OCI-LY1 (cell line): ENCODE results near the gene MUTYH.

Experiments used
- EZH2 ChIP-seq: fragments of 200-600 bp; sonication (generic), shearing (Covaris generic); IDR thresholded peaks from 2 replicates; pipeline ENCODE4 v1.8.0; 2017; ENCODE audit warnings: borderline replicate concordance, mixed run types, mild to moderate bottlenecking, antibody characterized with exemption, low read length, moderate library complexity, mixed read lengths
- TF ChIP-seq, protein P1 (sequence below): fragments of 200-600 bp; sonication (generic), shearing (Covaris generic); IDR thresholded peaks from 2 replicates; pipeline ENCODE4 v1.5.1; 2017; ENCODE audit warnings: mild to moderate bottlenecking, antibody characterized with exemption, low read length, moderate library complexity, mixed read lengths

DNA sequence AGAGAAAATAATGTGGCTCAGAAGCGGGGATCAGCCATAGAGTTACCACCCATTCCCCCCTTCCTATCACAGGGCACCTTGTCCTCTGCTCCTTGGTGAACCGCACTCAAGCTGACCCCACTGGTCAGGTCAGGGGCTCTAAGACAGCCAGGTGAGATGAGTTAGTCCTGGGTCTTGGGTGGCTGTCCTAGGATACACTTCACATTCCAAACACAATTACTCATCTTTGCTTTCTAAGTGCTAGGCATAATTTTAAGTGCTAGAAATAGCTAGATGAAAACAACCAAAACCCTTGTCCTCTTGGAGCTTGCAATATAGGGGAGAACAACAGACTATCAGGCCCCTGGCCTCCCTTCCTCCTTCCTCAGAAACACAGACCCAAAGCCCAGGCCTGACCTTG is 7.8 kb upstream of the MUTYH start:
- TF ChIP-seq, protein P1, sequence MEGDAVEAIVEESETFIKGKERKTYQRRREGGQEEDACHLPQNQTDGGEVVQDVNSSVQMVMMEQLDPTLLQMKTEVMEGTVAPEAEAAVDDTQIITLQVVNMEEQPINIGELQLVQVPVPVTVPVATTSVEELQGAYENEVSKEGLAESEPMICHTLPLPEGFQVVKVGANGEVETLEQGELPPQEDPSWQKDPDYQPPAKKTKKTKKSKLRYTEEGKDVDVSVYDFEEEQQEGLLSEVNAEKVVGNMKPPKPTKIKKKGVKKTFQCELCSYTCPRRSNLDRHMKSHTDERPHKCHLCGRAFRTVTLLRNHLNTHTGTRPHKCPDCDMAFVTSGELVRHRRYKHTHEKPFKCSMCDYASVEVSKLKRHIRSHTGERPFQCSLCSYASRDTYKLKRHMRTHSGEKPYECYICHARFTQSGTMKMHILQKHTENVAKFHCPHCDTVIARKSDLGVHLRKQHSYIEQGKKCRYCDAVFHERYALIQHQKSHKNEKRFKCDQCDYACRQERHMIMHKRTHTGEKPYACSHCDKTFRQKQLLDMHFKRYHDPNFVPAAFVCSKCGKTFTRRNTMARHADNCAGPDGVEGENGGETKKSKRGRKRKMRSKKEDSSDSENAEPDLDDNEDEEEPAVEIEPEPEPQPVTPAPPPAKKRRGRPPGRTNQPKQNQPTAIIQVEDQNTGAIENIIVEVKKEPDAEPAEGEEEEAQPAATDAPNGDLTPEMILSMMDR: no peak
- no peak for TF ChIP-seq EZH2
